Left lung (tissue), 10 donors: ENCODE results near the gene SH3GL1. TPM values are rescaled to one million over a fixed set of nuclear protein-coding genes. Genes with fewer than 3 reads are reported as not detected.
"Not testable (repeated sequence)": the region's sequence is repeated elsewhere in the genome, so short reads cannot be mapped to it uniquely, and the experiment has no call there.

Experiments used
- ATAC-seq: fragments of 200-7000 bp; cut with Tn5 transposase; one replicate; pipeline ENCODE4 v1.9.1; 2020; ENCODE audit warnings: moderate library complexity
- DNase-seq, 4 donors: peaks; one replicate each; pipeline ENCODE4 v3.0.0-alpha.2; 2013 to 2020
- H3K27ac ChIP-seq, 2 donors: fragments of 200-600 bp; sonication (generic) in 1 of 2; one replicate each; pipeline versions ENCODE4 v1.5.0 to v1.8.0; 2020 to 2021
- H3K27me3 ChIP-seq, 2 donors: fragments of 200-600 bp; sonication (generic) in 1 of 2; one replicate each; pipeline versions ENCODE4 v1.5.0 to v1.8.0; 2020 to 2021
- H3K36me3 ChIP-seq, 2 donors: fragments of 200-600 bp; sonication (generic) in 1 of 2; one replicate each; pipeline versions ENCODE4 v1.5.0 to v1.8.0; 2020 to 2021
- H3K4me1 ChIP-seq, 2 donors: fragments of 200-600 bp; one replicate each; pipeline ENCODE4 v1.8.0; 2021
- H3K4me3 ChIP-seq, 2 donors: fragments of 200-600 bp; sonication (generic) in 1 of 2; one replicate each; pipeline versions ENCODE4 v1.5.0 to v1.8.0; 2020 to 2021; ENCODE audit warnings: mild to moderate bottlenecking in 1 of 2
- H3K9me3 ChIP-seq, 2 donors: fragments of 200-600 bp; sonication (generic) in 1 of 2; one replicate each; pipeline versions ENCODE4 v1.5.0 to v1.8.0; 2020 to 2021
- CTCF ChIP-seq, 2 donors: fragments of 200-600 bp; sonication (generic) in 1 of 2; IDR thresholded peaks; one replicate each; pipeline versions ENCODE4 v1.5.0 to v1.8.0; 2021; ENCODE audit warnings: antibody characterized with exemption in 2 of 2
- intact Hi-C, 2 donors: fragments of 100-400 bp; cut with DNase I; formaldehyde crosslinking; loops; one replicate each; pipeline versions ENCODE4 v1.11.2 to v1.14.2; 2022
- polyA plus RNA-seq, 6 donors: library from polyadenylated mRNA; unstranded; fragments of 120-200 nt; gene quantifications; one replicate each; pipeline ENCODE4 v1.2.1, GENCODE V29; 2013; ENCODE audit not compliant: insufficient read length in 6 of 6
- total RNA-seq, 2 donors: library from RNA; stranded (reverse); fragmentation: NEBNext Ultra II Directional; extraction: Animal tissue kit (Norgen Biotek cat#: 25700); gene quantifications; one replicate each; pipeline ENCODE4 v1.2.1, GENCODE V29; 2021
- donor health status: DM: no; HTN: yes; CAD: no.
- donor health status: DM: no; HTN: no; CAD: no.

The SH3GL1 gene
- total and polyA plus RNA-seq, 8 donors, result 64.6 to 119 (median 84.4) TPM

DNA sequence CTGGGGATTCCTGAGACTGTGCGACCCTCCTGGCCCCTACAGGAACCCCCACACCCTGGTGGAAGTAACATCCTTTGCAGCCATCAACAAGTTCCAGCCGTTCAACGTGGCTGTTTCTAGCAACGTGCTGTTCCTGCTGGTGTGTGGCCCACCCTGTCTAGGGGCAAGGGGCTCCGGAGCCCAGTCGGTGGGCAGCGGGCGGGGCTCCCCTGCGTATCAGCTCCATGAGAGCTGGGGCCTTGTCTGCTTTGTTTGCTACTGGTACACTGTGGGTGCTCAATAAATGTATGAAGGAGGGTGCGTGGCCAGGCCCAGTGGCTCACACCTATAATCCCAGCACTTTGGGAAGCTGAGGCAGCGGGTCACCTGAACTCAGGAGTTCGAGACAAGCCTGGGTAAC lies 46.1 kb downstream of the SH3GL1 start:
- H3K27me3 ChIP-seq, result no peaks in the 10 kb centered on the region
- TF ChIP-seq CTCF (IDR thresholded peaks at IDR 0.05), result no peak
- intact Hi-C loops, result no loop called here
- no peaks in the 10 kb centered on the region for H3K4me1 ChIP-seq
- ATAC-seq (no peak), DNase-seq (no peak)
- no peaks in the 10 kb centered on the region for H3K9me3 ChIP-seq
- H3K27ac ChIP-seq, result no peak overlapping the region
- H3K4me3 ChIP-seq, result no peak overlapping the region
- H3K36me3 ChIP-seq, result peaks cover 0 to 46% of the 10 kb centered on the region in 2 donors

- ATAC-seq, result peak; percentile 78
These were observed 47.6 kb downstream of the SH3GL1 start for GRCh38 chr19:4352701-4353121.

GRCh38 chr19:4350726-4351125 lies 49.6 kb downstream of the SH3GL1 start:
- Histone ChIP-seq H3K4me1 (no peaks in the 10 kb centered on the region), H3K36me3 (peaks cover 0 to 35% of the 10 kb centered on the region in 2 donors), H3K27me3 (no peaks in the 10 kb centered on the region), H3K4me3 (no peak overlapping the region), H3K9me3 (no peaks in the 10 kb centered on the region), H3K27ac (no peak overlapping the region)
- intact Hi-C loops, result no loop called here
- DNase-seq, result no peak
- no peak for ATAC-seq
- TF ChIP-seq CTCF (IDR thresholded peaks at IDR 0.05), result no peak

More at GRCh38 chr19:4352701-4353121, 47.6 kb downstream of the SH3GL1 start:
- intact Hi-C loops, result no loop called here
- H3K36me3 ChIP-seq, result peaks cover 0 to 40% of the 10 kb centered on the region in 2 donors
- peak; percentile 70 to 92 for TF ChIP-seq CTCF (IDR thresholded peaks at IDR 0.05)
- H3K4me1 ChIP-seq, result no peaks in the 10 kb centered on the region
- H3K9me3 ChIP-seq, result no peaks in the 10 kb centered on the region
- DNase-seq, result no peak
- H3K4me3 ChIP-seq, result no peak overlapping the region
- no peaks in the 10 kb centered on the region for H3K27me3 ChIP-seq
- no peak overlapping the region for H3K27ac ChIP-seq

DNA sequence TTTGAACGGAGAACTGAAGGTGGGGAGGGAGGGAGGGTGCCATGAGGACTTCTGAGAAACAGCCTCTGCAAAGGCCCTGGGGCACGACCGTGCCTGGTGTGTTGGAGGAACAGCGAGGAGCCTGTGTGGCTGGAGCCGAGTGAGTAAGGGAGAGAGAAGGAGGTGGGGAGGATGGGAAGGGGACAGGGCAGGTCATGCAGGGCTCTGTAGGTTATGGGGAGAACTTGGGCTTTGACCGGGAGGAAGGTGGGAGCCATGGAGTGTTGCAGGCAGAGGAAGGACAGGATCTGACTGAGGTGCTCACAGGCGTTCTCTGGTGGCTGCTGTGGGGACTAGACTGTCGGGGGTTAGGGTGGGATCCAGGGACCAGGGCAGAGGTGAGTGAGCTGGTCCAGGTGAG lies 50.2 kb downstream of the SH3GL1 start:
- no peak overlapping the region for H3K4me3 ChIP-seq
- peaks cover 0 to 3% of the 10 kb centered on the region in 2 donors for H3K4me1 ChIP-seq
- H3K27ac ChIP-seq, result no peak overlapping the region
- no peaks in the 10 kb centered on the region for H3K9me3 ChIP-seq
- ATAC-seq (no peak), DNase-seq (no peak)
- H3K36me3 ChIP-seq, result peaks cover 0 to 32% of the 10 kb centered on the region in 2 donors
- H3K27me3 ChIP-seq, result no peaks in the 10 kb centered on the region
- TF ChIP-seq CTCF (IDR thresholded peaks at IDR 0.05), result no peak
- intact Hi-C loops, result no loop called here

GRCh38 chr19:4349225-4349624 lies 51.1 kb downstream of the SH3GL1 start:
- Histone ChIP-seq H3K4me1 (peaks cover 0 to 10% of the 10 kb centered on the region in 2 donors), H3K36me3 (peaks cover 0 to 26% of the 10 kb centered on the region in 2 donors)
- ATAC-seq, H3K4me3 ChIP-seq, intact Hi-C loops, H3K27ac ChIP-seq, H3K27me3 ChIP-seq, H3K9me3 ChIP-seq, DNase-seq: not testable (repeated sequence)

GRCh38 chr19:4347521-4347920 lies 52.8 kb downstream of the SH3GL1 start:
- intact Hi-C loops, result no loop called here
- H3K36me3 ChIP-seq, result peaks cover 0 to 24% of the 10 kb centered on the region in 2 donors
- no peak for TF ChIP-seq CTCF (IDR thresholded peaks at IDR 0.05)

More at GRCh38 chr19:4347521-4347920, 52.8 kb downstream of the SH3GL1 start:
- H3K27ac ChIP-seq, result no peak overlapping the region
- H3K9me3 ChIP-seq, result no peaks in the 10 kb centered on the region
- DNase-seq (no peak), ATAC-seq (no peak)
- no peak overlapping the region for H3K4me3 ChIP-seq
- peaks cover 0 to 15% of the 10 kb centered on the region in 2 donors for H3K4me1 ChIP-seq
- H3K27me3 ChIP-seq, result no peaks in the 10 kb centered on the region
